ENCODE data around the gene ZDHHC7.
A peak's percentile ranks its signal among the peaks of the same experiment; 100 is the strongest.
"Not testable (repeated sequence)": the region's sequence is repeated elsewhere in the genome, so short reads cannot be mapped to it uniquely, and the experiment has no call there.

ZDHHC7 gene

GRCh38 chr16:85042606-85043005 is 31.3 kb upstream of the ZDHHC7 start:
- DNase-seq (ENCODE audit: low read depth) = no peak

DNA sequence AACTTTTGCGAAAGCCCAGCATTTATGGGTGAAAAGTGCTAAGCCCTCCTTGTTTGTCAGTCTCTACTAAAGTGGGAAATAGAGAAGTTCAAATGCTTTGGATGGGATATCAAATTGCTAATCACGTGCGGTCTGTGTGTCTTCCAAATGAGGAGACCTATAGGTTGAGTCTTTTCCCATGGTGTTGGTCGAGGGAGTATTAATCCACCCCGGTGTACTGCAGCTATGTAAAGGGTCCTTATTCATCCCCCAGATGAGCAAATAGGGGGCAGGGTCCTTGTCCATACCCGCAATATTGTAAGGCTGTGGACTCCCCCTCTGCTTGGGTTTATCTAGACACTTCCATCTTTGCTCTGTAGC is 30.8 kb upstream of the ZDHHC7 start:
- DNase-seq (ENCODE audit: low read depth) = no peak

GRCh38 chr16:85041219-85042166 is 30.2 kb upstream of the ZDHHC7 start:
- no peak for DNase-seq (ENCODE audit: low read depth)

- no peak for DNase-seq (ENCODE audit: low read depth)
These were observed 29.4 kb upstream of the ZDHHC7 start for GRCh38 chr16:85040685-85041084.

- no peak for DNase-seq (ENCODE audit: low read depth)
These were observed 26.4 kb upstream of the ZDHHC7 start for GRCh38 chr16:85037721-85038120.

DNA sequence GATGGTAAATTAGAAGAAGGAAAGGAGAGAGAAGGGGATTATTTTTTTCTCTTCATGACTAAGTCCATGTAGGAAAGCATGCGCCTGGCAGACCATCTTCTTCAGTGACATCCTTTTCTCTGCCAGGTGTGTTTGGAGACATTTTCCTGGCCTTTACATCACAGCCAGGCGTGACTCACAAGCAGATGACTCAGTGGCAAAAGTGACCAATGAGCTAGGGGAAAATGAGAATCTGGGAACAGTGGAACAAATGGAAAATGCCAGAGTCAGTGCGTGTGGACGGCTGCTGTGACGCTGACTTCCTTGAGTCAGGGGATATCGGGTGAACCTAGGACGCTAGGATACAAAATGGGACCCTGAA is 25.7 kb upstream of the ZDHHC7 start:
- DNase-seq (ENCODE audit: low read depth) = peak; percentile 50

DNA sequence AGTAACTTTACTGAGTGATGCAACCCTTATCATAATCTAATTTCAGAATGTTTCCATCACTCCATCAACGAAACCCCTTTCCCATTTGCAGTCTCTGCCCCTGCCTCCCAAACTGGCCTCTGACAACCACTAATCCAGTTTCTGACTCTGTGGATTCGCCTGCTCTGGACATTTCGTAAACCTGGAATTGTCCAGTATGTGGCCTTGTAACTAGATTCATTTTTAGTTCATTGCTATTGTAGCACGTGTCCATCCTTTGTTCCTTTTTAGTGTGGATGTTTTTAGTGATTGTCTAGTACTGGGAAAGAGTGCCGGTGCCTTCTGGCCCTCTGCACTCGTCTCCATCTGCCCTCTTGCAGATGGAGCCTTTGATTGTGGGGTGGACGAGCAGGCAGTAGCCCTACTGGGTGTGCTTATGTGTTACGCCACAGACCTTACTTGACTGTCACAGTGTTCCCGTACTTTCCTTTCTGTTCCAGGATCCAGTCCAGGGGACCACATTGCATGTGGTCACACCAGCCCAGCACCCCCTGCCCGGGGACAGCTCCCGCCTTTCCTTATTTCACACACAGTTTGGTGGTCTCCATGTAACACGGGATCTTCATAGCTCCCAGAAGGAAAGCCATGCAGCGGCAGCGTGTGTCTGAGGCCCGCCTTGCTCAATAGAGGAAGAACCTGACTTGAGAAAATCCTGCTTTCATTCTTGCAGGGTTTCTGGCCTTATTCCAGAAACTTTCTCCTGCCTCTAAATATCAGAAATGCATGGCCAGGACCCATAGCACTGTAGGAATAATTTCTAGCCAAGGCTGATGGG is 25.1 kb upstream of the ZDHHC7 start:
- no peak for DNase-seq (ENCODE audit: low read depth)

DNA sequence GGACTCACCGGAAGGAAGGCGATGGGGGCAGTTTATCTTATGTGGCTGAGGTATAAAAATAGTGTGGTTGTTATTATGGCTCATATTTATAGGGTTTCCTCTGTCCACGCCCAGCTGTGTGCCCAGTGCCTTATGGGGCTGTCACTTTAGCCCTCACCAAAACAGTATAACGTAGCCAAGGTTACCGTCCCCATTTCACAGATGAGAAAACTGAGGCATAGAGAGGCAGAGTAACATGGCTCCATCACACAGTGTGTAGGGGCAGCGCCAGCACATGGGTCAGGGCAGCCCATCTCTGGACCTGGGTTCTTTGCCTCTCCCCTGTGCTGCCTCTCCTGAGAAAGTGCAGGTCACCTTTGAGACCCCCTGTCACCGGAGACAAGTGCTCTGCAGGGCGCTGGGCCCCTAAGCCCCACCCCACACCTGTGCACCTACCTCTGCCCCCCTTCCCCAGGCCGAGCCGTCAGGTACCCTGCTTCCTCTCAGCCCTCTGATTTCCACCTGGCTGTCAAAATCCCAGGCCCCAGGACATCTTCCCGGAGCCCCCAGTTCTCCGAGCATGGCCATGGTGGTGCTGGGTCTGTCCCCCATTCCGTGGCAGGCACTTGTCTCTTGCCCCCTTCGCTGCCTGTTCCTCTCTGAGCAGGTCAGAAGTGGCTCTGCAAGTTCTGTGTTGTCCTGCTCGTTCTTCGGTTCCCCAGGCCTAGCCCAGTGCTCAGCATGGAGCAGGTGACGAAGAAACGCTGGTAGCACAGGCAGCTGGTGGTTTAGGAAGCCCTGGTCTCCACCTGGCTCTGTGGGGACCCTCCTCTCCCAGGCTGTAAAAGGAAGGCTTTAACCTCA is 23.5 kb upstream of the ZDHHC7 start:
- DNase-seq (ENCODE audit: low read depth) = no peak

DNA sequence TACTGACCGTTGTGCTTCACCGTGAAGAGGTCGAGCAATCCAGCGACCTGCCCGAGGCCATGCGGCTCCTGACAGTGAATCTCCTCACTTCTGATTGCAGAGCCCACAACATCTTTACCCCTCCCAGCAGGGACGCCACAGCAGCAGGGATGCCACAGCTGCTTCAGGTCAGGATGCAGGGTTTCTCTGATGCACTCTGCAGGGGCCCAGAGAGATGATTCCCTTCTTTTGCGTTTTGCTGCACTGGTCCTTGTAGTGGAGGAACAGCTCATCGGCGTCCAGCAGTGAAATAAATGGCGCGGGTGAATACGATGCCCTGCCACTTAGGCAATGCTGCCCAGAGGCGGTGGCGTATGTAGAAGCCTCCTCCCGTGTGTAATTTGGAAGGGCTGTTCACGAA is 21.8 kb upstream of the ZDHHC7 start:
- no peak for DNase-seq (ENCODE audit: low read depth)

DNA sequence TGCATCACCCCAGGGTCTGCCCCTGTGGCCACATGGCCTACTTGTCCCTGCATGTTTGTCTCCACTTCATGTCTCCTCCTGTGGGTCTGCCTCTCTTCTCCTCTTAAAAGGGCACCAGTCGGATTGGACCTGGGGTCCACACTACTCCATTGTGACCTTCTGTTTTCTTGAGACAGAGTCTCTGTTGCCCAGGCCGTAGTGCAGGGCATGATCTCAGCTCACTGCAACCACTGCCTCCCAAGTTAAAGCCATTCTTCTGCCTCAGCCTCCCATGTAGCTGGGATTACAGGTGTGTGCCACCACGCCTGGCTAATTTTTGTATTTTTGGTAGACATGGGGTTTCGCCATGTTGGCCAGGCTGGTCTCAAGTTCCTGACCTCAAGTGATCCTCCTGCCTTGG is 20.9 kb upstream of the ZDHHC7 start:
- not testable (repeated sequence) for DNase-seq (ENCODE audit: low read depth)

DNA sequence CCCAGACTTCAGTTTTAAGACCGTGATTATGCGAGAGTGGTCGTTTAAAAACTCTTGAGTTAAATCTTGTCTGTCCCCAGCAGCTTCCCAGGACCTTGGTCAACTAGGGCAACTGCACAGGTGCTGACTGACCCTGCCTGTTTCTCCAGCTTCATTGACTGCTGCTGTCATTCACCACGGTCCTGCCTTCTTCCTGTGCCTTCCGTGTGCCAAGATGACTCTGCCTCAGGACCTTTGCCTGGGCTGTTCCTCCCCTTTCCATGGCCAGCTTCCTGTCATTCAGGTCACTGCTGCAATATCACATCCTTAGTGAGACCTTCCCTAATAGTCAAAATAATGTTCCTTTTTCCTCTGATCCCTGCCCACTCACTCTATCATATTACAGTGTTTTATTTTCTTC is 20.1 kb upstream of the ZDHHC7 start:
- DNase-seq (ENCODE audit: low read depth) = no peak

- no peak for DNase-seq (ENCODE audit: low read depth)
These were observed 18.7 kb upstream of the ZDHHC7 start for GRCh38 chr16:85029981-85030401.

GRCh38 chr16:85029408-85029784 is 18.1 kb upstream of the ZDHHC7 start:
- no peak for DNase-seq (ENCODE audit: low read depth)

GRCh38 chr16:85028685-85029407 is 17.5 kb upstream of the ZDHHC7 start:
- no peak for DNase-seq (ENCODE audit: low read depth)

GRCh38 chr16:85027958-85028684 is 16.8 kb upstream of the ZDHHC7 start:
- DNase-seq (ENCODE audit: low read depth) = no peak

- DNase-seq (ENCODE audit: low read depth) = no peak
These were observed 16.1 kb upstream of the ZDHHC7 start, which contains the start of gene KIAA0513 for GRCh38 chr16:85027349-85027957. Gene KIAA0513 (plus strand): TSS chr16:85027795. CDS start chr16:85067072, 39,277 bp downstream.

DNA sequence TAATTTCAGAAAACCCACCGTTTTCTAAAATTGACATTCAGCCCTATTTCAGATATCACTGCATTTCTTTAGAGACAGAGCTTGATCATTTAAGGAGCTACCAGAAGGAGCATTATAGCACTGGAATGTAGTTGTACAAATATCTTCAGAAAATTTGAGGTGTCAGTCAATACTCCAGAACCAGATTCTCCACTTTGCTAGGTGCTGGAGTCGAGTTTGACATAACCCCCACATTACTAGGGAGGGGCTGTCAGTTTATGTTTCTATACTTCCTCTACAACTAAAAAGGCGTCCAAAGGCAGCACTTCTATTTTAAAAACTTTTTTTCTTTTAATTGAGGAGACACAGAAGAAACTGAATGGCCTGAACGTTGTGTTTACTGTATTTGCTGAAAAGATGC is 15.4 kb upstream of the ZDHHC7 start:
- DNase-seq (ENCODE audit: low read depth) = no peak

DNA sequence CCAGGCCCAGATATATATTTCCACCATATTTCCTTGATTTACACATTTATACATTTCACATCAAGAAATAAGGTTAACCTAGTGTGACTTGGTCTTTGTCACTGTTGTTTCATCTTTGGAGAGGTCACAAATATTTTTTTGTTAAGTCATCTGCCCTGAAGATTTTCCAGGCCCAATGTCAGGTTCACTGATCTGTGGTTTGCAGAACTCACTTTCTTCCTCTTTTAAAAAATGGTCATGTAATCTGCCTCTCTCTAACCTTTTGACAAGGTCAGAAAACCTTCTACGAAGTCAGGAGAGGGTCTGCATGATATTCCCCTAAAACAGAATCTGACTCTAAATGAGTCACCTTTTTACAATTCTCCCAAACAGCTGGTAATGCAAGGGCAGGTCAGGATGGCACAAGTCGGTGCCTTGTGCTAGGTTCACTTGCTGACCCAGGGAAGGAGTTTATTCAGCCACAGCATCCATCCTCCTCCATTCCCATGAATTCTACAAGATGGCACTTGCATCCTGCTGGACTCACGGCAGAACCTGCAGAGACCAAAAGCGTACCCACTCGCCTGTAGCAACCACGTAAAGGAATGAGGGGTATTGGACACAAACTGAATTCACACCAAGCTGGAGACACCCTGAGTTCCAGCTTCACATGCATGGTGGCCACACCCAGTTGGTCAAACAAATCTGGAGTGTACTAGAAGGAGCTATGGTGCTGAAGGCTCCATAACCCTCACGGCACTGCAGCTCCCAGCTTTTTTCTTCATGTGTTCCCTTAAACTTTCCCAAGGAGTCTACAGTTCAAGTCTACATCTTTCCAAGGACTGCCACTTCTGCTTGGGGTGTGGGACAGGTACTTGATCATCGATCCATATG is 14.7 kb upstream of the ZDHHC7 start:
- DNase-seq (ENCODE audit: low read depth) = no peak

GRCh38 chr16:85019659-85020245 is 8.4 kb upstream of the ZDHHC7 start:
- DNase-seq (ENCODE audit: low read depth) = no peak
